ENCODE data around the gene LRCH1.
A peak's percentile ranks its signal among the peaks of the same experiment; 100 is the strongest.

Gene LRCH1

GRCh38 chr13:46712524-46712923 is 159.6 kb downstream of the LRCH1 start:
- TF ChIP-seq CTCF (conservative IDR thresholded peaks at IDR 0.05; ENCODE audit: control insufficient read depth, insufficient read depth, low read depth, low read length) = no peak
- DNase-seq (ENCODE audit: low read depth) = no peak
- H3K4me3 ChIP-seq (ENCODE audit: control insufficient read depth, low read depth, low read length) = no peak overlapping the region

- H3K4me3 ChIP-seq (ENCODE audit: control insufficient read depth, low read depth, low read length) = no peak overlapping the region
- no peak for TF ChIP-seq CTCF (conservative IDR thresholded peaks at IDR 0.05; ENCODE audit: control insufficient read depth, insufficient read depth, low read depth, low read length)
- DNase-seq (ENCODE audit: low read depth) = no peak
Observed at GRCh38 chr13:46715363-46715762, 162.4 kb downstream of the LRCH1 start.

- no peak for DNase-seq (ENCODE audit: low read depth)
- H3K4me3 ChIP-seq (ENCODE audit: control insufficient read depth, low read depth, low read length) = no peak overlapping the region
- no peak for TF ChIP-seq CTCF (conservative IDR thresholded peaks at IDR 0.05; ENCODE audit: control insufficient read depth, insufficient read depth, low read depth, low read length)
Observed at GRCh38 chr13:46716821-46717220, 163.9 kb downstream of the LRCH1 start.

- TF ChIP-seq CTCF (conservative IDR thresholded peaks at IDR 0.05; ENCODE audit: control insufficient read depth, insufficient read depth, low read depth, low read length) = no peak
- H3K4me3 ChIP-seq (ENCODE audit: control insufficient read depth, low read depth, low read length) = no peak overlapping the region
Observed at GRCh38 chr13:46717275-46717674, 164.3 kb downstream of the LRCH1 start.

GRCh38 chr13:46717856-46718255 is 164.9 kb downstream of the LRCH1 start:
- no peak for TF ChIP-seq CTCF (conservative IDR thresholded peaks at IDR 0.05; ENCODE audit: control insufficient read depth, insufficient read depth, low read depth, low read length)
- DNase-seq (ENCODE audit: low read depth) = no peak
- no peak overlapping the region for H3K4me3 ChIP-seq (ENCODE audit: control insufficient read depth, low read depth, low read length)

More at GRCh38 chr13:46717275-46717674, 164.3 kb downstream of the LRCH1 start:
- DNase-seq (ENCODE audit: low read depth) = no peak

GRCh38 chr13:46720189-46720588 is 167.2 kb downstream of the LRCH1 start:
- TF ChIP-seq CTCF (conservative IDR thresholded peaks at IDR 0.05; ENCODE audit: control insufficient read depth, insufficient read depth, low read depth, low read length) = no peak
- H3K4me3 ChIP-seq (ENCODE audit: control insufficient read depth, low read depth, low read length) = no peak overlapping the region
- no peak for DNase-seq (ENCODE audit: low read depth)

GRCh38 chr13:46721054-46721453 is 168.1 kb downstream of the LRCH1 start:
- peak; percentile 57 for DNase-seq (ENCODE audit: low read depth)
- no peak overlapping the region for H3K4me3 ChIP-seq (ENCODE audit: control insufficient read depth, low read depth, low read length)
- peak; percentile 61 for TF ChIP-seq CTCF (conservative IDR thresholded peaks at IDR 0.05; ENCODE audit: control insufficient read depth, insufficient read depth, low read depth, low read length)

Measured in fibroblast of mammary gland (primary cell).